NCI-H2196 (cell line): ENCODE results near the gene TRIM73.
"Not testable (repeated sequence)": the region's sequence is repeated elsewhere in the genome, so short reads cannot be mapped to it uniquely, and the experiment has no call there.

ENCODE experiments used
- DNase-seq: peaks from one replicate; lab custom pipeline; 2025; ENCODE audit not compliant: unreplicated experiment; lab: John Stamatoyannopoulos, UW

TRIM73 gene

DNA sequence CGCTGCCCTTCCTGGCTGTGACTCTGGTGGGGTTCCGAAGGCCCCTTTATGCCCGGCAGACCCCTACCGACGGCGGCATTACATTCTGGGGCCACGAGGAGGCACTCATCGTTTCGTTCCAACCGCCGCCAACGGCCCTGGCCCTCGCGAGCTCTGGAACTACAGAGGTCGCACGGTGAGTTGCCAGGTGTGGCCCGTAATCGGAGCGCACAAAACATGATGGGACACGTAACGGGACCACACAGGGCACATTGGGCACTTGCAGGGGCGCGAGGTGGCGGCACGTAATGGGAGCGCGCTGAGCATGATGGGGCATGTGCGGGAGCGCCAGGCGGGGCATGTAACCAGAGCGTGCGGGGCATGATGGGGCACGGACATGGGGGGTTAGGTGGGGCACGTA is at the start of gene TRIM73:
Gene TRIM73 (plus strand): TSS at position 301 of the 400 bp plus-strand sequence. CDS start 3,305 bp downstream, outside the sequence.
- not testable (repeated sequence) for DNase-seq

DNA sequence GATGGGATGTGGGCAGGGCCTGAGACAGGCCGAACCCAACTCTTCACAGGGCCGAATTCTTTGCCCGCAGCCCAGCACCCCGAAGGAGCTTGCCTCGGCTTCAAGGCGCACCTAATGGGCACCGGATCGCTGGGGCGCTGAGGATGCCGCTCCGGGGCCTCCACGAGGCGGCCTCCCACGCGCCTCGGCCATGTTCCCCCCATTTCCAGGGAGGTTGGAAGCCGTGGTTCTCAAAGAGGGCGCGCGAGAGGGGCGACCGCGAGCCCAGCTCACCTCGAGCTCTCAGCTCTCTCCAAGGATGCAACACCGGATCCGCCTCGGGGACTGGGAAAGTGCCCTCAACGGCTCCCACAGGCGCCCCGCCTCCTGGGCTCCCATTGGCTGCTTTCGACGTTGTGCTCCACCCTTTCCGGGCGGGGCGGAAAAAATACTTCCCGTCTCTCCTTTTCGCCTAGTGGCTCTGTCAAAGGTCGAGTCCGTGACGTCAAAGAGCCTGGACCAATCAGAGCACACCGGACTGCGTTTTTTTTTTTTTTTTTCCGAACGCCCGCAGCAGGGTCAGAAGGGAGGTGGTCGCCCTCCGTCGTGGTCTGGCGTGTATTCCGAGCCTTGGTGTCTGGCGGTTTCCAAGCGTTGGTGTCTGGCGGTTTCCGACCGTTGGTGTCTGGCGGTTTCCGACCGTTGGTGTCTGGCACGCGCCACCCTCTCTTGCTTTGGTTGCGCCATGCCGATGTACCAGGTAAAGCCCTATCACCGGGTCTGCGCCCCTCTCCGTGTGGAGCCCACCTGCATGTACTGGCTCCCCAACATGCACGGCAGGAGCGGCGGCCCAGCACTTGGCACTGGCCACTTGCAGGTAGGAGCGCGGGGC is 36.5 kb upstream of the TRIM73 start:
- not testable (repeated sequence) for DNase-seq

DNA sequence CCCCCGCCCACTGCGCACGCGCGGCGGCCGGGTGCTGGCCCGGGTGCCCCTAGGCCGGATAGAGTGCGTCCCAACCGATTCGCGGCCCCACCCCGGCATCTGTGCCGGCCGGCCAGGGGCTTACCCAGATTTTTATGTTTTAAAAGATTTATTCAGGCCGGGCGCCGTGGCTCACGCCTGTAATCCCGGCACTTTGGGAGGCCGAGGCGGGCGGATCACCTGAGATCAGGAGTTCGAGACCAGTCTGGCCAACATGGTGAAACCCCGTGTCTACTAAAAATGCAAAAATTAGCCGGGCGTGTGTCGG is 35.9 kb upstream of the TRIM73 start:
- not testable (repeated sequence) for DNase-seq

DNA sequence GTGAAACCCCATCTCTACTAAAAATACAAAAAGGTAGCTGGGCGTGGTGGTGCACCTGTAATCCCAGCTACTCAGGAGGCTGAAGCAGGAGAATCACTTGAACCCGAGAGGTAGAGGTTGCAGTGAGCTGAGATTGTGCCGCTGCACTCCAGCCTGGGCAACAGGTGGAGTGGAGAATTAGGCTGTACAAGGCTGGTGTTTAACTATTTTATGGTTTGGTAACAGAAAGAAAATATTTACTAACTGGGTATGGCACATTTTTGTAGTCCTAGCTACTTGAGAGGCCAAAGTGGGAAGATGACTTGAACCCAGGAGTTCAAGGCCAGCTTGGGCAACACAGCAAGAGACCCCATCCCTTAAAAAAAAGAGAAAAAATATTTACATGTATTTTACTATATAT is 31.4 kb upstream of the TRIM73 start:
- not testable (repeated sequence) for DNase-seq

DNA sequence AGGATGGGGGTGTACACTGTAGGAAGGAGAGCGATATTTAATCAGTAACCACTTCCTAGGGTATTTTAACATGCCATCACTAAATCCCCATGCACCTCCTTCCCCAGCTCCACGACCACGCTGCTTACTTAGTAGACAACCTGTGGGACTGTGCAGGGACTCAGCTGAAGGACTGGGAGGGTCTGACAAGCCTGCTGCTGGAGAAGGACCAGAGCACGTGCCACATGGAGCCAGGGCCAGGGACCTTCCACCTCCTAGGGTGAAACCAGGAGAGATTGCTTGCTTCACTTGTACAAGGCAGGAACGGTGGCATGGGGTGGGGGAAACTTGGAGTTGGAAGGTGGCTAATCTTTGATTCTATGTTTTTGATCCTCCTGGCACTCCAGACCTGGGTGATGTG is 28.8 kb upstream of the TRIM73 start:
- not testable (repeated sequence) for DNase-seq

DNA sequence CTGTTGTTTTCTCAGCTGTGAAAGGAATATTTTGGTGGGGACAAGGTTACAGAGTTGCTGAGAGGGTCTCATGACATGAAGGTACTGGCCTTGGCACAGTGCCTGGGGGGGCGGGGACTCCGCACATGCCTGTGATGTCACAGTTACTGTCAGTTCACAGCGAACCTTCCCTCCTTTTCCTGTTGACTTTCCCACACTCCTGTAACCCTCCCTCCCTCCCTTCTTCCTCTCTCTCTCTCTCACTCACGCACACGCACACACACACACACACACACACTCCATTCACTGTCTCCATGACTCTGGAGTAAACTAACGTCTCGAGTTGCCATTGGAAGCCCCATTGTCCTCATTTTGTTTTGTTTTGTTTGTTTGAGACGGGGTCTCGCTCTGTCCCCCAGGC is 28.1 kb upstream of the TRIM73 start:
- not testable (repeated sequence) for DNase-seq

DNA sequence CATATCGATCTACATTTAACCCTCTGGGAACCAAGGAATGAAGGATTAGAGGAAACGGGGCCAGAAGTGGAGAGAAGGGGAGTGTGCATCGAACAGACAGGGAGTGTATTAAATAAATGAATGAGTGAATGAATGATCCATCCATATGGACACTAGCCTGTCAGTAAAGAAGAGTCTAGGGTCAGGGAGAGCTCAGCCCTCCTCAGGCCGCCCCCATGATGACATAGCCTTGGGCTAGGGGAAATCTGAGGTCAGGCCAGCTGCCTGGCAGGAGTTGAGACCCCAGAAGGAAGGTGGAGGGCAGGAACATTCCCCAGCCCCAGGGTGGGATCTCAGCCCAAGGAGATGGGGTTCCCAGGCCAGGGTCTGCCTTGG is 21.3 kb upstream of the TRIM73 start:
- not testable (repeated sequence) for DNase-seq

DNA sequence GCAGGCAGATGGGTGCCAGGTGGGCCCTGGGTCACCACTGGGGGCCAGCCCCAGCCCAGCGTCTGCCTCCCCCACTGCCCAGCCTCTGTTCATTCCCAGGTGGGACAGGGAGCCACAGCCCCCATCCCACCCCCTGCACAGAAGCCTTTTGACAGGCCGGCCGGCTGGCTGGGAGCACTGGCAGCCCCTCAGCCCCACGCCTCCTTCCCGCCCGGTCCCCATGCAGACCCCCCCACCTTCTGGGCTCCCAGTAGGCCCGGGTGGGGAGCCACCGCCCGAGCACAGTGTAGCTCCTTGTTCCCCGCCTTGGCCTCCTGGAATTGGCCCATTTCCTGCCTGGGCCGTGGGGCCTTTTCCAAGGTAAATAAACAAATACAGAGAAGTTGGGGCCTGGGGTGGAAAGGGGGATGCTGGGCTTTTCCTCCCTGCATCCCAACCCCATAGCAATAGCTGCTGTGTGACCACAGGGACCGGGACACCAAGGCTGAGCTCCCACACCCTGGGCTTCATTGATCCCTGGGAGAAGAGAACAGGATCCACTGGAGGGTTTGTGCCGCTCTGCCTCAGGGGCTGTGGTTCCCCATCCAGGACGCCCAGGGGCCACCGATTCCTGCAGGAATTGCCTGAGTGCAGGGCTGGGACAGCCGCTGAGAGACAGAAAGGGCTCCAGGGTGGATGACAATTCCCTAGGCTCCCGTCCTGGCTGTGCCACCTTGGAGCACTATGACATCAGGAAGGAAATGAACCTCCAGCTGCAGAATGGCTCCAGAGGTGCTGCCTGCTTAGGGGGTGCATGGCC is 20.7 kb upstream of the TRIM73 start:
- DNase-seq, result not testable (repeated sequence)

DNA sequence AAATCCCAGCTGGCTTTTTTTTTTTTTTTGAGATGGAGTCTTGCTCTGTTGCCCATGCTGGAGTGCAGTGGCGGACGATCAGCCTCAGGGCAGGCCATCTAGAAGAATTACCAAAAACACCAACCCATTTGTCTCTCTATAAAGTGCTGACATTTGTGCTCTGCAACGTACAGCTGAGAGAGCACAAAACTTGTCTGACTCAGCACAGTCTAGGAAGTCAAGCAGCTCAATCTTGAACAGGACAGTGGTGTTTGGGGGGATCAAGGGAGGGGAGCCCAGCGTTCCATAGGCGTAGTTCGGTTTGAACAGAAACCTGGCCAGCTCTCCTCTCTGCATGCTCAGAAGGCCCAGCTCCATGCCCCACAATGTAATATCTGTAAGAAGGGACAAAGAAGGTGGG is 2.2 kb upstream of the TRIM73 start:
- not testable (repeated sequence) for DNase-seq

DNA sequence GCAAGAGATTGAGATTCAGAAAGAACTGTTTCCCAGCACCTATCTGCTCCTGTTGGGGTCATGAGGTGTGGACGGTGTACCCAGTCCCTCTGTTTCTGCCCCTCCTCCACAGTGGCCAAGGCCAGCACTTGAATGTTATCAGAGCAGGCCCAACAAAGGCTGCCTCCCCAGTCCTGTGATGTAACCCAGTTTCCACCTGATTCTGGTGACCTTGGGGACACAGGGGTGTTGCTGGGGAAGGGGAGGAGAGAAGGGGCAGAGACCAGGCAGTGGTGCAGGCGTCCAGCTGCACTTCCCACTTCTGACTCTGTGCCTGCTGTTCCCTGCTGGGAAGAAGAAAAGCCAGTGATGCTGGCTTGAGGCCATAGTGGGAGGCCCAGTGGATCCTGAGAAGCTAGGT is 2.4 kb downstream of the TRIM73 start:
- DNase-seq, result not testable (repeated sequence)

DNA sequence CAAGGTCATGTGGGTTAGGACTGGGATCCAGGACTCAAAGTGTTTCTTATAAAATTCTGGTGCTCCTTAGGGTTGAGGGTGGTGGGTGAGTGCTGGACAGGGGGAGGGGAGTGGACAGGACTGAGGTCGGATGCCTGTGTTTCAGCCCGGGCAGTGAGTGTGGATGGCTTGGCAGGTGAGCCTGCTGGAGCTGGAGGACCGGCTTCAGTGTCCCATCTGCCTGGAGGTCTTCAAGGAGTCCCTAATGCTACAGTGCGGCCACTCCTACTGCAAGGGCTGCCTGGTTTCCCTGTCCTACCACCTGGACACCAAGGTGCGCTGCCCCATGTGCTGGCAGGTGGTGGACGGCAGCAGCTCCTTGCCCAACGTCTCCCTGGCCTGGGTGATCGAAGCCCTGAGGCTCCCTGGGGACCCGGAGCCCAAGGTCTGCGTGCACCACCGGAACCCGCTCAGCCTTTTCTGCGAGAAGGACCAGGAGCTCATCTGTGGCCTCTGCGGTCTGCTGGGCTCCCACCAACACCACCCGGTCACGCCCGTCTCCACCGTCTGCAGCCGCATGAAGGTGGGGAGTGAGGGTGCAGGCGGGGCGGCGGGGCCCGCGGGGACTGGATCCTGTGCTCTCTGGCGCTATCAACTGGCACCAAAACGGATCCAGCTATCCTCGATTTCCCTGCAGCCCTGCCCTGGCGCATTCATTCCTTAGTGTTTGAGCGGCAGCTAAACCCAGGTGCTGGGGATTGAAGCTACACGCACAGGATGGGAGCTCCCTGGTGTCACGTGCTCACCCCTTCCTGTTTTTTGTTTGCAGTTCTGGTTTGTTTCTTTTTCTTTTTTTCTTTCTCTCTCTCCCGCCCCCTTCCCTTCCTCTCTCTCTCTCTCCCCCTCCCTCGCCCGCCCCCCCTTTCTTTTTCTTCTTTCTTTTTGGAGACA is 3.6 kb downstream of the TRIM73 start:
- DNase-seq, result not testable (repeated sequence)

DNA sequence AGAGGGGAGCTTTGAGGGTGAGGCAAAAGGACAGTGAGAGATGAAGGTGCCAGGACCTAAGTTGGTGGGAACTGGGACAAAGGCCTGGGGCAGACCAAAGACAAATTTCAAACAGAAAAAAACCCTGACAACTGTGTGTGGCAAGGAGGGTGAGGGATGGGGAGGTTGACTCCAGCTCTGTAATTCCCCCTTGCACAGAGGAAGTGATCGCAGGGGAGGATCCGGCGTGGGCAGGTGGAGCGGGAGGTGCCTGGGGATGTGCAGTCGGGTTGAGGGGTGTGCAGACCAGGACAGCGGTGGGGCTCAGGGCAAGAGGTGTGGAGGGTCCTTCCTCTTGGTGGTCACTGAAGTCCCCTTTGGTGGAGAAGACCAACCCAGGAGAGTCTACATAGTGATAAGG is 5.1 kb downstream of the TRIM73 start:
- not testable (repeated sequence) for DNase-seq

DNA sequence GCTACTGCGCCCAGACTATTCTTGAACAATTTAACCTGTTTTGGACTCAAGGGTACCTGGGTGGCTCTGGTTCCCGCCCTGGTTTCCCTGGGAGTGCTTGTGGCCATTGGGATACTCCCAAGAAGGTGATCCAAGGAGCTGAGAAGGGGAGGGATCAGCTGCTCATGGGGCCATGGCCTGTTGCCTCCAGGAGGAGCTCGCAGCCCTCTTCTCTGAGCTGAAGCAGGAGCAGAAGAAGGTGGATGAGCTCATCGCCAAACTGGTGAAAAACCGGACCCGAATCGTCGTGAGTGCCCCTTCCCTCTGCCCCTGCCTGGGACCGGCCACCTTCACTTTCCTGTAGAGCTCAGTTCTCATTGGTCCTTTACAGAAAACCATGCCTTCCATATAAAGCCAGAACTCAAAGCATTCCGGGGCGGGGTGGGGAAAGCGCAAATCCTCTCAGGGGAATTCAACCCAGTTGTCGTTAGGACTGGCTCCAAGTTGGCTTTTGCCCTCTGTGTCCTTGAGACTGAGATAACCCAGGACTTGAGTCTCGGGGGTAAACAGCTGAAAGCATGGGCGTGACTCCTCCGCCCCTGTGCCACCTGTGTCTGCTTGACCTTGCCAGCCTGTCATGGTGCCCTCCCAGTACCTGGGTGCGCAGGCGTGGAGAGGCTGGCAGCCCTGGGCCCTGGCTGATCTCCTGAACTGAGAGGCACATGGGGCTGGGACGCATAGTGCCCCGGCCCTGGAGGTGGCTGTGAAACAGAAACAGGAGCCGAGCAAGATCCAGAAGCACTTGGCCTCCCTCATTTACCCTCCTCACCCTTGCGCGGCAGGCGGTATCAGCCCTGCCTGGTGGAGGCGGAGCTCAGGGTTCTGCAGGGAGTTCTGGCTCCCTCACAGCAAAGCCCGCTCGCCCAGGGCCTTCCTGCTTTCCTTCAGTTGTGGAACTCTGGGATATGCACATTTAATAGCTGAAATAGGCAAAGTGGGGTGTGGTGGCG is 8.3 kb downstream of the TRIM73 start:
- DNase-seq, result not testable (repeated sequence)

DNA sequence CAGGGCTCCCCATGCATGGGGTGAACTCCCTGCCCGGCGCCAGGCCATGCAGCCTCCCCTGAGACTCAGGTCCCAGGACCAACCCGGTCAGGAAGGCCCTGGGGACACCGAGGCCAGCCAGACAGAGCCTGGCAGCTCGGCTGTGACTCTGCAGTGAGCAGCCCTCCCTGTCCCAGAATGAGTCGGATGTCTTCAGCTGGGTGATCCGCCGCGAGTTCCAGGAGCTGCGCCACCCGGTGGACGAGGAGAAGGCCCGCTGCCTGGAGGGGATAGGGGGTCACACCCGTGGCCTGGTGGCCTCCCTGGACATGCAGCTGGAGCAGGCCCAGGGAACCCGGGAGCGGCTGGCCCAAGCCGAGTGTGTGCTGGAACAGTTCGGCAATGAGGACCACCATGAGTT is 9.2 kb downstream of the TRIM73 start:
- DNase-seq, result not testable (repeated sequence)

DNA sequence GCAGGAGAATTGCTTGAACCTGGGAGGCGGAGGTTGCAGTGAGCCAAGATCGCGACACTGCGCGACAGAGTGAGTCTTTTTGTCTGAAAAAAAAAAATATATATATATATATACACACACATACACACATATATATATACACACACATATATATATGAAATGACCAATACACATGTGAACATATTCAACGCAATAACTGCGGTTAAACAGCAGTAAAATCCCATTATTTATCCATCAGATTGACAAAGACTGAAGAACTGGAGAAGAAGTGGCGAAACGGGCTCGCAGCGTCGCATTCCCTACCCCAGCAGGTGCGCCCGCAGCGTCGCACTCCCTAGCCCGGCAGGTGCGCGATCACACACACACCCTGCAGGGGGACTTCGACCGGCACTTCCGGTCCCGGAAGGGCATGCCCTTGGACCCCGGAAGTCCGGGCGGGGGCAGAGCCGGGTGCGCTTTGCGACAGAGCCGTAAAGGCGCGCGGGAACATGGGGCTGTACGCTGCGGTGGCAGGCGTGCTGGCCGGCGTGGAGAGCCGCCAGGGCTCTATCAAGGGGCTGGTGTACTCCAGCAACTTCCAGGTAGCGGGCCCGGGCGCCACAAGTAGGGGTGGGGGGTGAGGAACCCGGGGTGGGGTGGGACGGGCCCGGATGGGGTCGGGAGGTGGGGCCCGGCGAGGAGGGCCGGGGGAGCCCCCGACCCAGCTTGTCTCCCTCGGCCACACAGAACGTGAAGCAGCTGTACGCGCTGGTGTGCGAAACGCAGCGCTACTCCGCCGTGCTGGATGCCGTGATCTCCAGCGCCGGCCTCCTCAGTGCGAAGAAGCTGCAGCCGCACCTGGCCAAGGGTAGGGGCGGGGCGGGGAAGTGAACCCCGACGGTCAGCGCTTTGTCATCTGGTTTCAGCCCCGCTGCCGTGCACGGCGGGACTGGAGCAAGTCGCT is 14.7 kb downstream of the TRIM73 start:
- not testable (repeated sequence) for DNase-seq

DNA sequence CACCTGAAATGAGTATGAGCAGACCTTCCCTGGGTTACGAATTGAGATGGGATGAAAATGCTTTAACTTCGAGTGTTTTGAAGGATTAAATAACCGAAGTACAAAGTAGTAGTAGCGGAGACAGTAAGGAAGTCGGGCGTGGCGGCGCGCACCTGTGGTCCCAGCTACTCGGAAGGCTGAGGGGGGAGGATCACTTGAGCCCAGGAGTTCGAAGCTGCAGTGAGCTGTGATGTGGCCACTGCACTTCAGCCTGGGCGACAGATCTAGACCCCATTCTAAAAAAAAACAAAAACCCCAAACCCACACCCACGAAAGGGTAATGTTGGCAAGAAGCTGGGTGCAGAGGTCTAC is 15.4 kb downstream of the TRIM73 start:
- not testable (repeated sequence) for DNase-seq

DNA sequence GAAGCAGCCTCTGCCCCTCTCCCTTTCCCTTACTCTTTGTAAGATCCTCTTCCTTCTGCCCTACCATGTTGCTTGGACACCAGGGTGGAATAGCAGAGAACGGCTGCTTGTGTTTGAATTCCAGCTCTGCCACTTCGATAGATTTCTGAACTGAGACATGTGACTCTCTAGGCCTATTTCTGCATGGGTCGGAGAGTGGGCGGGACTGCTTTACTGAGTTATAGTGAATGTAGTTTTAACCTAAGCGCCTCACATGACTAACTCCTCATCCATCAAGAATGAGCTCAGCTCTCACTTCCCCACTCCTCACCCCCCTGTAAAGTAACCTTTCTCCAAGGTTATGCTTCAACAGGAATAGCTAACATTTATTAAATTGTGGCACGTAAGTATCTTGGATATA is 18.8 kb downstream of the TRIM73 start:
- DNase-seq, result not testable (repeated sequence)

DNA sequence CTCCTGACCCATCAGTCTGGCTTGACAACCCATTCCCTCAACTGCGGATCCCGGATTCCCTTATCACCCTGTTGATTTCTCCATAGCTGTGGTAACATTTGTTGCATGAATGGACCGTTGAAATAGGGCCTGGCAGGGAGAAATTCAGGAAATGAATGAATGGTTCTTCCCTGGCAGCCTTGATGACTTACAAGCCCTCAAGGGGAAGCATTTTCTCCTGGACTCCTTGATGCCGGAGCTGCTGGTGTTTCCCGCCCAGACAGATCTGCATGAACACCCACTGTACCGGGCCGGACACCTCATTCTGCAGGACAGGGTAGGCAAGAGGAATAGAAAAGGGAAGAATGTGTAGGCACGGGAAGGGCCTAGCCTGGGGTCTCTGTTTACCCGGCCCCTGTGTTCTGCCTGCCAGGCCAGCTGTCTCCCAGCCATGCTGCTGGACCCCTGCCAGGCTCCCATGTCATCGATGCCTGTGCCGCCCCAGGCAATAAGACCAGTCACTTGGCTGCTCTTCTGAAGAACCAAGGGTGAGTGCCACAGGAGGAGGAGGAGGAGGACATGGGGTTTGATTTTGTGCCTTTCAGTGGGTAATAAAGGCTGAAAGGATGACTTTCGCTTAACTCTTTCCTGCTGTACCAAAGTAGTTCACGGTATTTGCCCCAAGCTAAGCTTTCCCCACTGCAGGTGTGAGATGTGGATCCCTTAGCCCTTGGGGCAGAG is 19.4 kb downstream of the TRIM73 start:
- not testable (repeated sequence) for DNase-seq
